GM21737 (cell line): ENCODE measurements around the gene RBM5.

Experiments used
- ATAC-seq: cut with Tn5 transposase; IDR thresholded peaks from one replicate; pipeline ENCODE4 v1.9.1; 2021; ENCODE audit warnings: mild to moderate bottlenecking, moderate library complexity; ENCODE audit not compliant: unreplicated experiment

The RBM5 gene

DNA sequence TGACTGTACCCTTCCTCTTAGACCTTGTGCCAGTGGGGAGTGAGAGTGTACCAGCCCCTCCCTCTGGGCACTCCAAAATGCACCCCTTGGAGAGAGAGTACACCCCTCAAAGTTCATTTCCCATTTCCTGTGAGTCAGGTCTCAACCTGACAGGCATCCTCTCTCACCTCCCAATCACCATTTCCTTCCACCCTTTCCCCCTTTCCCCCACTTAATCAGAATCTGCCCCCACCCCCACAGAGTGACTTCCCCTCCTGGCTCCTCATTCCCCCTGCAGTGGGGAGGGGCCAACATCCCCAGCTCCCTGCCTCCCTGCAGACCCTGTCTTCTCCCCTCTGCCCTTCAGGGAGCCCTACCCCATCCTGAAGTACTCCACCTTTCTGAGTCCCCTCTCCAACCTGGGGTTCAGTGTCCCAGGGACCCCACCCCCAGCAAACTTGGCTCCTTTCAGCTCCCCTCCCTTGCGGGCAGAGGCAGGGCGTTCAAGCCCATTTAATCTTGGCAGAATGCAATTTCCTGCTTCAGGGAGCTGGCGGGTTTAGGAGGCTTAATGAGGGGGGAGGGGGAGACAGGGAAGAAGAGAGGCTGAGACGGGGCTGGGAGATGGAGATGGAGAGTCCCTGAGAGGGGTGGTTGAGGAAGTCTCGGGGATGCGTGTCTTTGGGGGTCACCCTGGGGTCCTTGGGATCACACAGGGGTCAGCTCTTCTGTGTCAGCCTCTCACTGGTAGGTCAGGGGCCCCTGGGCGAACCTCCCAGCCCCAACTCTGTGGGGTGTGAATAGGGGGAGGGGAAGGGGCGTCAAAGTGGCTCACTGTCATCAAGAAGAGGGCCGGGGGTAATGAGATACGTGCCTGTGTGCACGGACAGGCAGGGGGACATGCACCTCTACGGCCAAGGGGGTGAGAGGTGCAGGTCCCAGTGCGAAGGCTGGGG, 49.8 kb downstream of the RBM5 start:
- no peak for ATAC-seq

DNA sequence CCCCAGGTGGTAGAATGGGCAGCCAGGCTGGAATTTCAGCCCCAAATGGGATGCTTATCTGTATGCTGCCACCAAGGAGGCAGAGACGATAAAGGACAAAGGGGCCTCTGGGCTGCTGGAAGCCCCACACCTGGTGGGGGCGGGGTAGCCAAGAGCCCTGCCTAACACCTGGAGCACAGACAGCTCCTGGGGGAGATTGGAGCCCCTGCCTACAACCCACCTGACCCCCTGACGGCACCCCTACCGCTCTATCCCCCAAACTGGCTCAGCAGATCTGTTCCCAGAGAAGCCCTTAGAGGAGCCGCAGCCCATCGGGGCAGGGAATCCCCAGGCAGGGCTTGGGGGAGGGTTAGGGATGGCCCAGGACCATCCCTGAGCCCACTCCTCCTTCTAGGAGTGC, 50.6 kb downstream of the RBM5 start:
- ATAC-seq = no peak

DNA sequence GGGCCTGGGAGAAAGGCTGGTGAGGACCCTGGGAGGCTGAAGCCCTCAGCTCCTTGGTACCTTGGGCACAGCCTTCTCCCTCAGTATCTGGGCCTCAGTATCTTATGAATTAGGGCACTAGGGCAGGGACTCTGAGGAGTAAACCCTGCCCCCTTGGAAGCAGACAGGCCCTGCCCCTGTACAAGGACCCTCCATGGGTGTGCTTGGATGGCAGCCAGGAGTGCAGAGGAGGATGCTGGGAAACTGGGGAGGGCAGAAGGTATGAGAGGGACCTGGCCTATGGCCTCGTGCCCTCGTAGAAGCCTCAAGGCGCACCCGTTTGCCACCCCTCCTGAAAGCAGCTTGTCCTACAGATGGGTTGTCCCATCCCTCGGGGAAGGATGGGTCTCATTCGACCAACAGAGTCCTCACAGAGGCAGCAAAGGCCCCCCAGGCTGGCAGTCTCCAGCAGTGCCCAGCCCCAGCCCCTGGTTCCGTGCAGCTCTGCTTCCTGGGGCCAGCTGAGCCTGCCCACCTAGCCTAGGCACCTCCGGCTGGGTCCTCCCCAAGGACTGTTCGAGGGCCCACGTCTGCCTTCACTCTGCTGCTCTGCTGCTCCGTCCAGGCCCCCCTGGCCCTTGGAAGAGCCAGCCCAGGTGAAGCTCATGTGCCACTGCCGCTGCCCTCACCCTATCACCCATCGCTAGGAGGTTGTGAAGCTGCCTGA, 51.2 kb downstream of the RBM5 start:
- no peak for ATAC-seq

DNA sequence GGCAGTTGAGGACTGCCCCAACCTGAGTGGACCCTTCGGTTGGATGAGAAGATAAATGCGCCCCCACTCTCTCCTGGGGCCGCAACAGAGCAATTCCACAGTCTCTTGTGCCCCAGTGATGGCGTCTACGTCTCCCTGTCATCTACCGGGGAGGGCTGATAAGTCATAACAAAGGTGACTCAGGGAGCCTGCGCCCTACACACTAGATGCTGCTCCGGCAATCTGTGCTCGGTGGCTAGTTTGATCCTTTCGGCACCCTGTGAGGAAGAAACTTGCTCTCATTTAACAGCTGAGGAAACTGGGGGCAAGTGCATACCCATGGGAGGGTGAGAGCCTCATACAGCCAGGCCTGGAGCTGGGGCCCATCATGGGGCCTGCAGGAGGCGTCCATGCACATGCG, 52.3 kb downstream of the RBM5 start:
- ATAC-seq = no peak

DNA sequence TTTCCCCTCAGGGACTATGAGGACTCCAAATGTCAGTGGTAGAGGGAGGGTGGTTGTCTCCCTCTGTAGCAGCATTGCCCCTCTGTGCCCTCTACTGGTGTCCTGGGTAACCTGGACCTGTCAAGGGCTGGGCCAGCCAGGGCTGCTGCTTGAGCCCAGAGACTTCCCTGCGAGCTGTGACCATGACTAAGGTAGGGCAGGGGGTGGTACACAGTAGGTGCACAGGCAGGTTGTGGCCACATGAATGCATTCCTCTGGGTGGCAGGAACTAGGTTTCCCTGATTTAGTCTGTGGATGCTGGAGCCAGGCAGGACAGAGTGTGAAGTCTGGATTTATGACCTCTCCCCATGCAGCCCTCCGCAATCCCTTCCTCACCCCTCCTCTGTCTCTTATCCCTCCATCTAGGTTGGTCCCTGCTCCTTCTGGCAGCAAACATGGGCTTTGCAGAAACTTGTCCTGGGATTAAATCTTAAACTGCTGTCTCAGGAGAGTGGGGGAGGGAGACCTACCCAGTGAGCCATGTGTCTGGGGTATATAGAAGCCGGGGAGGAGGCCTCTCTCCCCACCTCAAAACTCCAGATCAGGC, 57.7 kb downstream of the RBM5 start:
- ATAC-seq = no peak

DNA sequence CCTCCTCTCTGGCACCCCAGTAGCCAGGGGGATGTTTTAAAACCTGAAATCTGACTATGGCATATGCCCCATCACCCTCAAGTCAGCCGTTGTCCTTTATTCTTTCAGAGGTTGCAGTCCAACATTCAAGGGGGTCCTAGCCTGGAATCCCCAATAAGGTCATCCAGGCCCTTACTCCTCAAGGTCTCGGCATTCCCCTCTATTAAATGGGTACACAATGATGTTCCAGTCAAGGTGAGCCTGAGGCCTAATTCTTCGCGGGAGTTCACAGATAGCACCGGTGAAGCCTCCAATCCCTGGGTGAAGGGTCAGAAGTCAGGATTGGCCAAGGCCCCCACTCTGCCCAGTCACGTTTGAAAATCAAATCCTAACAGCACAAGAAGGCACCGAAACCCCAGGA, 58.3 kb downstream of the RBM5 start:
- ATAC-seq = no peak

DNA sequence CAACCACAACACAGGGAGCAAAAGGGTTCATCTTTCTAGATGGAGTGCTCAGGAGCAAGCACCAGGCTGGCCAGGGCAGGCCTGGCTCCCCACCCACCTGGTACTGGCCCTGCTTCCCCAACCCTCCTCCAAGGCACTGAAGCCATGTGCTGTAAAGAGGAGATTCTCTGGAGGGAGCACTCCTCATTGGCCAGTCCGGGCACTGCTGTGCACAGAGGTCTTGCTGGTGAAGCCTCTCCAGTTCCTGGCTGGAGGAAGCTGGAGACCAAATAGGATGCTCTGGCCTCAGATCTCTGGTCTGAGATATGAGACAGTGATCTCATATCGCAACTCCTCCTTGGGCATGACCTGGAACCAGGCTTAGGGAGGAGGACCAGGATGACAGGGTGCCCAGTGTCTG, 58.7 kb downstream of the RBM5 start:
- no peak for ATAC-seq

DNA sequence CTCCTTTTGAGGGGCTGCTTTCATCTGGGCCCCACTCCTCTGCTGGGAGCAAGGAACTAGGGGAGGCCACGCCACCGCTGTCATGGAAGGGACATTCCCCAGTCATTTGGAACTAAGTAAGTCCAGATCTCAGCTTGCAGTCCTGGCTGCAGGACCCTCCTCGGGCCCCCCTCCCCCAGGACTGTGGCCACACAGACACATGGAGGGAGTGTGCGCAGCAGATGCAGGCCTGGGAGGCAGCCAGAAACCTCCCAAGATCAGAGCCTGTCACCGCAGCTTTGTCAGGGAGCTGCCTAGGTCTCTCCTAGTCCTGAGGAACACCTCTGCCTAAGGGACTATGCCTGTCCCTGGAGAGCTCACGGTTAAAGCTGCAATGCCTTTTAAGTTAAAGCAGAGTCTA, 59.1 kb downstream of the RBM5 start:
- no peak for ATAC-seq

DNA sequence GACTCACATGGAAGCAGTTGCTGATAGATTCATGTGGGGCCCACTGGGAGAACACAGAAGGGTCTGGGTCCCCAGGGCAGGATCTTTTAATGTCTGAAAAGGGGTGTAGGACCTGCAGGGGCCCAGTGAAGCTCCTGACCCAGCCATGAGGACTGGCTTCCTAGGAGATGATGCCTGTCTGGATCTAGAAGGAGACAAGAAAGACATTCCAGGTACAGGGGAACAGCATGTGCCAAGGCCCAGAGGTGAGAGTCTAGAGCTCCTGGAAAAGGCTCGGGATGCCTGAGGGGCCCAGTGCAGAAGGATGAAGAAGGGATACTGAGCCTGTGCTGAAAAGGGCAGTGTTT, 61.7 kb downstream of the RBM5 start:
- ATAC-seq = no peak

DNA sequence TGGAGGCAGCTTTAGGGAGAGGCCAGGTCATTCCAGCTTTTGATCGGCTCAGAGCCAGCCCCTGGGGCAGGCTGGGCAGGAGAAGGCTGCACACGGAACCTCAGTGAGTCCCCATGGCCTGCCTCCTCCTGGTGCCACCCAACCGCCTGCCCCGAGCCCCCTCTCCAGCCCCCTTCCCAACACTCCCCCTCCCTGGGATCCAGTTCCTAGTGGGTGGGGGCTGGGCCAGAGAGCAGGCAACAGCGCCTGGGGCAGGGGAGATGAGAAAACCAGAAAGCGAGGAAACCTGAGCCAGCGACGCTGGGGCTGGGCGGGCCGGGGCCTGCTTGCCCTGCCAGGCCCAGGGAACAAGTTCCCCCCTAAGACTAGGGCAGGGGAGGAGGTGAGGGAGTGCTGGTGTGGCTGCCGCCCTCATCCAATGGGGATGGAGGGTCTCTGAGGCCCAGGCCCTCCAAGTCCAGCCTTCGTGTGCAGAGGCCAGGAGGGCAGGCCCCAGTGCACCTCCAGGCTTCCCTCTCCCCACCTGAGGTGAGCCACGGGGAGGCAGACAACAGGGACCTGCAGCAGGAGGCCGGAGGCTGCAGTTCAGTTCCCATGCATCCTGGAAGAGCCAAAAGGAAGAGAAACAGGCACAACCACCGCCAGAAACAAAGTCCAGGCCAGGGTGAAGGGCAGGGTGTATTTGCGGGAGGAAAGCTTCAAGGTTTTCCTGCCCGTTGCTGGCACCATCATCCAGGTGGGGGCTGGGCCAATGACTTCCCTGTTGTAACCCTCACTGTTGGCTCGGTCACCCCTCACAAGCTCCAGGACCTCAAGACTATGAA, 62.4 kb downstream of the RBM5 start:
- no peak for ATAC-seq

DNA sequence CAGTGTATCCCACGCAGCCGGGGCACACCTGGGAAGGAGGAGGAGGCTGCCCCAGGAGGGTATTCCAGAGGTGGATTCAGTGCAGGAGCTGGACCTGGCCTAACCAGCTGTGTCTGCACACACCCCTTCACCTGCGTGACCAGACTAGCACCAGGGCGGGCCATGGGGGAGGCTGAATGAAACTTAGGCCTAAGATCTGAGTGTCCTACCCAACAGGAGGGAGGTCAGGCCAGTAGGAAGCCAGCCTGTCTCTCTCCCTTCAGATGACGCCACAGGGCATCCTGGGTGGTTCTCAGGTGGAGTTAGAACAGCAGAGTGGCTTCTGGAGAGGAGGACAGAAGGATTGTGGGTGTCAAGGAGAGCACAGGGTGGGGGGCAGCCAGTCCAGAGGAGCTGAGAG, 63.0 kb downstream of the RBM5 start:
- no peak for ATAC-seq

DNA sequence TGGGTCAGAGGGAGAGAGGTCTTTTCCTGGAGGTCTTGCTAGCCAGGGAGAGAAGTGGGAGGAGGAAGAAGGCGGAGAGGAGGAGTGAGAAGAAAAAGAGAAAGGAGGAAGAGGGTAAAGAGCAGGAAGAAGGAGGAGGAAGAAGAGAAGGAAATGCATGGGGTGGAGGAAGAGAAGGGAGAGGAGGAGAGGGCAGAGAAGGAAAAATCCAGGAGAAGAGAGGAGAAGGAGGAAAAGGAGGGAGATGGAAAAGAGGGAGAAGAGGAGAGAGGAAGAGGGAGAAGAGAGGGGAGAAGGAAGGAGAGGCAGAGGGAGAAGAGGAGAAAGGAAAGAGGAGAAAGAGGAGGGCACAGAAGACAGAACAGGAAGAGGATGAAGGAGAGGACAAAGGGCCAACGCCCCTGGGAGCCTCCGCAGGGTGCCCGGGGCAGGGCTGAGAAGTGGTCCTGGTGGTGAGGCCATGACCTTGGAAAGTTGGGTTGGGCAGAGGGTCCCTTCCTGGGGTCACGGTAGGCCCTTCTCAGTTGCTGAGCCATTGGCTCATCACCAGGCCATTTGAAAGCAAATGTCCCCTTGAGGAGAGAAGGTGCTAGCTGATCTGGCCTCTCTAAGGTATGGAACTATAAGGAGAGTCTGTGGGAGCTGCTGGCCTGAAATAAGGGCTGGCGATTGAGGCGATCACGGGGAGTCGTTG, 65.2 kb downstream of the RBM5 start:
- ATAC-seq = no peak

DNA sequence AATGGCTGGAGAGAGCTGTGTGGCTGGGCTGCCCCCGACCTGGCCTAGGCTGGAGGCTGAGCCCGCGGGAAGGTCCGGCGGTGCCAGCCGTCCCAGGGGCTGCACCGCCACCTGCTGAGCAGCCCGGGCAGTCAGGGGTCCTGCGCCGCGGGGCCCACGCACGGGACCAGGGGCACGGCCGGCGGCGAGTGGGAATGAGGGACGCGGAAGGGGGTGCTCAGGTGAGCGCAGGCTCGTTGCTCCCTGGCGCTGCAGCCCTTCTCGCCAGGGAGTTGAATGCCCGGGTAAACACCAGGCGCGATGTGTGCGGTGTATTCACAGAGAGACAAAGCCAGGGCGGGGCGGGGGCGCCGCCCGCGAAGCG, 65.7 kb downstream of the RBM5 start:
- peak; percentile 14 for ATAC-seq

DNA sequence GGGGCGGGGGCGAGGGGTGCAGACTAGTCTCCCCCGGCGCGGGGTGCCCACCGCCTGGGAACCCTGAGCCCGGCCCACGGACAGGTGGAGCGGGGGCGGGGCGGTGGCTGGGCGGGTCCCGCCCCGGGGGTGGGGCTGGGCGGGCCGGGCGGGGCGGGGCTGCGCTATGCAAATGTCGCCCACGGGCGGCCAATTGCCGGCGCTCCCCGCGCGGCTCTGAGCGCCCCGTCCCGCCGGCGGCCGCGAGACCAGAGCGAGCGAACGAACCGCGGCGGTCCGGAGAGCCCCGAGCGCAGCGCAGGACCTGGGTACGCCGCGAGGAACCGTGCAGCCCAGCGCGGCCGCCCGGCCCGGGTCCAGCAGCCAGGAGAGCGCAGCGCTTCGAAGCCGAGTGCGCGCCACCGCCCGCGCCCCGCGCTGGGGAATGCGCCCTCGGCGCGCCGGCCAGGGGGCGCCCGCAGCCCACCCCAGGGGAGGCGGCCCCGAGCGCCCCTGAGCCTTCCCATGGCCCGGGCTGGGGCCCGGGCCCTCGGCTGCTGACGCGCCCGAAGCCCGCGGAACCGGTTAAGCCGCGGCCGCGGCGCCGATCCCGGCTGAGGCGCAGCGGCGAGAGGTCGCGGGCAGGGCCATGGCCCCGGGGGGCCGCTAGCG, 66.2 kb downstream of the RBM5 start, which contains the start of gene SEMA3F:
Gene SEMA3F, plus strand, starts transcription at position 485 of the 651 bp plus-strand sequence. CDS start 4,299 bp downstream, outside the sequence.
- ATAC-seq = peak; percentile 57

DNA sequence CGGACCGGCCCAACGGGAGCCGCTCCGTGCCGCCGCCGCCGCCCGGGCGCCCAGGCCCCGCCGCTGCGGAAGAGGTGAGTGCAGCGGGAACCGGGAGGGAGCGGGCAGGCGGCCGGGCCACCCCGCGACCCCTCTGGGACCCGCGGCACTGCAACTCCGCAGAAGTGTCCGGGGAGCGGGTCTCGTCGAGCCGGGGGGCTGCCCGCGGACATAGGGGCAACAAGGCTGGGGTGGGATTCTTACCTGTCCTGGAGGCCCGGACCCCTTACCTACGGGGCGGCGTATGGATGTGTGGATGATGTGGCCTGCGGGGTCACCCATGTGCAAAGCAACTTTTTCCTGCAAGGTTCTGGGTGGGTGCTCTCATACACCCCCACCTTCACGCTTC, 66.8 kb downstream of the RBM5 start:
- ATAC-seq = no peak

DNA sequence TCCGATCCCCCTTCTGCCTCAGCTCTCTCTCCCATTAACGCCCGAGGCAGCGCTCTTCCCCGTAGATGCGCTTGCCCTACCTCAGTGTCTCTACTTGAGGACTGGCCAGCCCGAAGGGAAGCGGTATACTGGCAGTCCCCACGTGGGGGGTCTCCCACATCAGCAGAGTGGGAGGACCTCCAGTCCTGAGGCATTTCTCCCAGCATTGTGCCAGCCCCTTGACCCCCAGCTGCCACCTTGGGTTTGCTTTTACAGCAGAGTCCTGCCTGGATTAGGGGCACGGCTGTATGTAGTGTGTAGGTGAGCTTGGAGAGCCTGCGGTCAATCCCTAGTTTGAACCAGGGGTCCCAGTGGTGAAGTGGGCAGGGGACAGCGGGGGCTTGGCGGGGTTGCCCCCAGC, 67.2 kb downstream of the RBM5 start:
- no peak for ATAC-seq

DNA sequence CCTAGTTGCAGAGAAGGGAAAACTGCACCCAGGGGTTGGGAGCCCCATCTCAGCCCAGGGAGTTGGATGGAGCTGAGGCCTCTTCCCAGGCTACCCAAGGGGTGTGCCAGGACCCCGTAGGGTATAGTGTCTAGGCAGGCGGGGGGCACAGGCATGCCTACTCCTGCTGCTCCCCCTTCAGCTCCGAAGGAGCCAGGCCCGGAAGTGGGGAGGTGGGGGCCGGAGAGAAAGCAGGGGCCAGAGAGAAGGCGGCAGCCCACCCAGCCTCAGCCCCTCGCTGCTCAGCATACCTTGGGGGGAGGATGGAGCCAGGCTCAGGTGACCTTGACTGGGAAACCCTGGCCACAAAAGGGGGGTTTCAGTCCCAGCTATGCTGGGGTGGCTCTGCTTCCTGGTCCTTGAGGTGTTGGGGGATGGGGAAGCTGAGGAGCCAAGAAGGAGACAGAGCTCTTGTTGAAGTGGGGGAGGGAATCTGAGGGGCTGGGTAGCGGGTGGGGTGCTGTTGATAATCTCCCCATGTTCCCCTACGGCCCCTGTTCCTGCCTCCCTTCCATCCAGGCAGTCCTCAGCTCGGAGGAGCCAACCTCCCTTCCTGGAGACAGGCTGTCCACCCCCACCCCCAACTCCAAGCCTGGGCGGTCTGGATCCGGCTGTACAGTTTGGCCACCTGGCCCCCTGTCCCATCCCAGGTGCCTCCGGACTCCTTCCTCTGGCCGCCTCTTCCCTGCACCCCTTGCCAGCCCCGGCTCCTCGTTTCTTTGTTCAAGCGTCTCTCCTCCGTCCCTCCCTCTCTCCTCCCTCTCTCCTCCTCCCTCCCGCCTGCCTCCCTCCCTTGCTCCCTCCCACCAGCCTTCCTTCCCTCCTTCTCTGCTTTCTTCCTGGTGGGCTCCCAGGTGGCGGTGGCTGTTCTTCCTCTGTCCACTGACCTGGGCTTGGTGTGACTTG, 68.1 kb downstream of the RBM5 start:
- no peak for ATAC-seq

DNA sequence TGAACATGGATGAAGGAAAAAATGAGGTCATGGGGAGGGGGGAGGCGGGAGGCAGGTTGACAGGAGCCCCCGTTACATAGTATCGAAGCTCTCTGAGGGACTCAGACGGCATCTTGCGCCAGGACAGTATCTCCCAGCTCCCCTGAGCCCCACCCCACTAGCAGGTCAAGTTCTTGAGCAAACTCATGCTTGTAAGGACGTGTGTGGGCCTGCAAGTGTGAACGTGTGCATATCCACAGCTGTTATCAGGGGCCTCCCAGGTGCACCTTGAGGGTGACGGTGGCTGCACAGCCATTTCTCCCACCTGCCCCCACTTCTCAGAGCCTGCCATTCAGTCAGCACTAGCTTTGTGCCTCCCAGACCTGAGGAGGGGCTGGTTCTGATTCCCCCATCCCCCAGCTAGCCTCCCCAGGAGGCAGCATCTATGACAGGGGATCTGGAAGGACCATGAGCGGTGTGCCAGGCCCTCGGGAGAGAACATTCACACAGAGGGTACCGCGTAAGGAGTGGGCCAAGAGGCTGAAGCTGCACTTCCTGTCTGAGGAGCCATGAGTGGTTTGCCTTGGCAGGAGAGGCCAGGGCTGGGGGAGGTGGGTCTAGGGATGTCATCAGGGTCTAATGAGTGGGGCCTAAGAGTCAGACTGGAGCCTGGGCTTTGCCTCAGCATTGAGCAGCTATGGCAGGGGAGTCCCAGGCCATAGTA, 69.3 kb downstream of the RBM5 start:
- no peak for ATAC-seq
